ENCODE results near the gene GABRG3. TPM values are rescaled to one million over a fixed set of nuclear protein-coding genes. Genes with fewer than 3 reads are reported as not detected.
A peak's percentile ranks its signal among the peaks of the same experiment; 100 is the strongest.

Gene GABRG3
- total RNA-seq, 1 donor from 2014 or later: not detected

DNA sequence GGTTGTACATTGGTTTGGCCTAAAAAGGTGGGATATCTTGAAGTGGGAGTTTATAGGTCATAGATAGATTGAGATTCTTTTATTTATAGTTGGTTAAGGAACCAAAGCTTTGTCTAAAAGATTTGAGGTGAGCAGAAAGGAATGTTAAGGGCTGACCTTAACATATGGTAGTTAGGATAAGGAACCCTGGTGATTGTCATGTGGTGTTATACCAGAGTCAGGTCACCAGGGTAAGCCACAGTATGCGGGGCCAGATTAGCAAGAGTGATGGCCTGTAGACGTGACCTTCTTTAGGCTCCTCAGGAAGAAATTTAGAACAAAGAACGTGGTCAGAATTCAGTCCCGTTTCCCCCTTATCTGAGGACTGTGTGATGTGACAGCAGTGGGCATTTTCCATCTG, 249.2 kb downstream of the GABRG3 start:
- no peaks in the 10 kb centered on the region for H3K27me3 ChIP-seq (ENCODE audit: control insufficient read depth, insufficient read depth, low read length)
- H3K36me3 ChIP-seq (ENCODE audit: control insufficient read depth, insufficient read depth, low read length): no peaks in the 10 kb centered on the region
- H3K4me3 ChIP-seq (ENCODE audit: low read depth, low read length): no peak overlapping the region
- TF ChIP-seq, protein P1, sequence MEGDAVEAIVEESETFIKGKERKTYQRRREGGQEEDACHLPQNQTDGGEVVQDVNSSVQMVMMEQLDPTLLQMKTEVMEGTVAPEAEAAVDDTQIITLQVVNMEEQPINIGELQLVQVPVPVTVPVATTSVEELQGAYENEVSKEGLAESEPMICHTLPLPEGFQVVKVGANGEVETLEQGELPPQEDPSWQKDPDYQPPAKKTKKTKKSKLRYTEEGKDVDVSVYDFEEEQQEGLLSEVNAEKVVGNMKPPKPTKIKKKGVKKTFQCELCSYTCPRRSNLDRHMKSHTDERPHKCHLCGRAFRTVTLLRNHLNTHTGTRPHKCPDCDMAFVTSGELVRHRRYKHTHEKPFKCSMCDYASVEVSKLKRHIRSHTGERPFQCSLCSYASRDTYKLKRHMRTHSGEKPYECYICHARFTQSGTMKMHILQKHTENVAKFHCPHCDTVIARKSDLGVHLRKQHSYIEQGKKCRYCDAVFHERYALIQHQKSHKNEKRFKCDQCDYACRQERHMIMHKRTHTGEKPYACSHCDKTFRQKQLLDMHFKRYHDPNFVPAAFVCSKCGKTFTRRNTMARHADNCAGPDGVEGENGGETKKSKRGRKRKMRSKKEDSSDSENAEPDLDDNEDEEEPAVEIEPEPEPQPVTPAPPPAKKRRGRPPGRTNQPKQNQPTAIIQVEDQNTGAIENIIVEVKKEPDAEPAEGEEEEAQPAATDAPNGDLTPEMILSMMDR (IDR thresholded peaks at IDR 0.05; ENCODE audit: insufficient read depth, low read length, severe bottlenecking): no peak
- DNase-seq (ENCODE audit: low read depth) (no peak), FAIRE-seq (no peak)

DNA sequence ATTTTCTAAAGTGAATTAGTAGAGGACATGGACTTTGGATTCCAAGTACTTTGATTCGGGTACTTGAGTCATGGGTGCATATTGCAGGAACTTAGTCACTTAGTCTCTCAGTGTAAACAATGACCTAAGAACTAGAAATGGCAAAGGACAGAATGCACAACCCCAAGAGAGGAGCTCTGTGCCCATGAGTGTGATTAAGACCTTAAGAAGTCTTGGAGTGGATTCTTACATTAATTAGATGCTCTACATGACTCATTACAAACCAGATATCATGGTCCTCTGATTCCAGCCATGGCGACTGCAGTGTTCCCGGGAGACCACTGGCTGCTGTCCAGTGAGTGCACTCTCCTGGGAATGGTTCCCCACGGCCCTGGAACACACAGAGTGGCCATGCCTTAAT, 251.5 kb downstream of the GABRG3 start:
- DNase-seq (ENCODE audit: low read depth): peak; percentile 3
- no peak overlapping the region for H3K4me3 ChIP-seq (ENCODE audit: low read depth, low read length)
- no peaks in the 10 kb centered on the region for H3K36me3 ChIP-seq (ENCODE audit: control insufficient read depth, insufficient read depth, low read length)
- FAIRE-seq: no peak
- TF ChIP-seq, protein P1 (IDR thresholded peaks at IDR 0.05; ENCODE audit: insufficient read depth, low read length, severe bottlenecking): no peak
- H3K27me3 ChIP-seq (ENCODE audit: control insufficient read depth, insufficient read depth, low read length): no peaks in the 10 kb centered on the region

DNA sequence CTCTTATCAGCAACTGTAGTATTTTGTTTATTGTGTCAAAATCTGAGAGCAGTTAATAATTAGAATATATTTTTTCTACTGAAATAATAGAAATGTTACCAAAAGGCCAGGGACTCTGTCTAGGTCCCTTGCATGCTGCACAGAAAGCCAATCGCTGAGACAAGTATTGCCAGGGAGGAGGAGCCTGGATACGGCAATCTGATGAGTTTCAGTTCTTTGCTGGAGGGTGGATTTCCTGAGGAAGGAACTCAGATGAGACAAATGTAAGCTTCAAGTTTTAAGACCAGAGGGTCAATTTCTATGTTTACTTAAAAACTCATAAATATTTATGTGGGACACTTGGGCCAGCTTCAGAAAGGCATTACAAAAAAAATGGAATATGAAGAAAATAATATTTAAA, 252.2 kb downstream of the GABRG3 start:
- TF ChIP-seq, protein P1 (IDR thresholded peaks at IDR 0.05; ENCODE audit: insufficient read depth, low read length, severe bottlenecking): no peak
- no peaks in the 10 kb centered on the region for H3K36me3 ChIP-seq (ENCODE audit: control insufficient read depth, insufficient read depth, low read length)
- no peak for DNase-seq (ENCODE audit: low read depth)
- no peaks in the 10 kb centered on the region for H3K27me3 ChIP-seq (ENCODE audit: control insufficient read depth, insufficient read depth, low read length)
- no peak for FAIRE-seq
- H3K4me3 ChIP-seq (ENCODE audit: low read depth, low read length): no peak overlapping the region

DNA sequence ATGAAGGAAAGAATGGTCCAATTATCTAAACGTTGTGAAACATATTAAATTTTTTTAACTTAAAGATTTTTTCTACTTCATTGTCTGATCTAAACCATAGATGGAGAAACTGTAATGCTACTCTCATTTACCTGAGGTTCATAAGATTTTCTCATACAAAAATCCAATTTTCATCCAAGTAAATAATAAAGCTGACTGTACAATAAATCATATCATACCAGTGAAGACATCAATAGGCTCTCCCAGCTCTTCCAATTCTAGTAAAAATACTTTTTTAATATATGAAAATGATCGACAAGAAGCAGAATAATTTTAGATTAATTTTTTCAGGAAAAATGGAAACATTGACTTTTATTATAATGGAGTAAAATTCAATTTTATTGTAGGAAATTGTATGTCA, 260.8 kb downstream of the GABRG3 start:
- Histone ChIP-seq H3K27me3 (ENCODE audit: control insufficient read depth, insufficient read depth, low read length) (no peaks in the 10 kb centered on the region), H3K4me3 (ENCODE audit: low read depth, low read length) (no peak overlapping the region), H3K36me3 (ENCODE audit: control insufficient read depth, insufficient read depth, low read length) (no peaks in the 10 kb centered on the region)
- no peak for FAIRE-seq
- DNase-seq (ENCODE audit: low read depth): no peak
- TF ChIP-seq, protein P1 (IDR thresholded peaks at IDR 0.05; ENCODE audit: insufficient read depth, low read length, severe bottlenecking): no peak

DNA sequence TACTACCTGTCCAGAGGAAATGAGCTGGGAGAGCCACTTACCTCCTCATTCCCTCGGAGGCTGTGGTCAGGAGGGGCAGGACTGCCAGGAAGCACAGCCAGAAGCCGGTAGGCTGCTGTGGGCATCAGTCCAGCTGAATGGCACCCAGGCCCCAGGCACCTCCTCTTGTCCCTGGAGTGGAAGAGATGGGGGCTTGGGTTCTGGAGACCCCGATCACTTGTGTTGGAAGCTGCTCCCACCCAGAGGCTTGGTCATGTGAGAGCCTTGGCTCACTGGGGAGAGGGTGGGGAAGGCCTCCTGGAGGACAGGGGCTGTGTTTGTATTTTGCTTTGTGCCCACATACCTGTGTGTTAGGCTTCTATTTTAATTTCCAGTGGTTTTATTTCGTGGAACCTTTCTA, 261.9 kb downstream of the GABRG3 start:
- Histone ChIP-seq H3K36me3 (ENCODE audit: control insufficient read depth, insufficient read depth, low read length) (no peaks in the 10 kb centered on the region), H3K4me3 (ENCODE audit: low read depth, low read length) (no peak overlapping the region), H3K27me3 (ENCODE audit: control insufficient read depth, insufficient read depth, low read length) (no peaks in the 10 kb centered on the region)
- FAIRE-seq (no peak), DNase-seq (ENCODE audit: low read depth) (no peak)
- TF ChIP-seq, protein P1 (IDR thresholded peaks at IDR 0.05; ENCODE audit: insufficient read depth, low read length, severe bottlenecking): no peak

DNA sequence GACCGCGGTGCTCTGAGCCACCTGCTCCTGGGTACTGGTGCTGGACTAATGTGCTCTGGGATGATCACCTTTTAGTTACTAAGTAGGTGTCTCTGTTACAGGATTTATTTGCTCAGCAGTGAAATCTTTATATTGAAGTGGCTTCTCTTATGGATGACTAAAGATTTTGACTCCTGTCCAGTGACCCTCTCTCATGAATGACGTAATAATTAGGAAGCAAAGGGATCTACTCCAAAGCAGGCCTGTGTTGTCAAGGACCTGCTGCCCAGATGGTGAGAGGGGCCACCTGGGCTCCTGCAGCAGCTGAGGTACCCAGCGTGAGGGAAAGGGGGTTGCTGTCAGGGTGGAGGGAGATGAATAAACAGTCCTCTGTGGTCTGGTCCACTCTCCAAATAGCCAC, 263.6 kb downstream of the GABRG3 start:
- TF ChIP-seq, protein P1 (IDR thresholded peaks at IDR 0.05; ENCODE audit: insufficient read depth, low read length, severe bottlenecking): no peak
- no peak for FAIRE-seq
- DNase-seq (ENCODE audit: low read depth): no peak
- Histone ChIP-seq H3K4me3 (ENCODE audit: low read depth, low read length) (no peak overlapping the region), H3K27me3 (ENCODE audit: control insufficient read depth, insufficient read depth, low read length) (no peaks in the 10 kb centered on the region), H3K36me3 (ENCODE audit: control insufficient read depth, insufficient read depth, low read length) (no peaks in the 10 kb centered on the region)
